OCI-LY1 (cell line): ENCODE data around the gene ASB16.
A peak's percentile ranks its signal among the peaks of the same experiment; 100 is the strongest.

Experiments used
- EZH2 ChIP-seq: fragments of 200-600 bp; sonication (generic), shearing (Covaris generic); IDR thresholded peaks from 2 replicates; pipeline ENCODE4 v1.8.0; 2017; ENCODE audit warnings: borderline replicate concordance, mixed run types, mild to moderate bottlenecking, antibody characterized with exemption, low read length, moderate library complexity, mixed read lengths
- TF ChIP-seq, protein P1 (sequence below): fragments of 200-600 bp; sonication (generic), shearing (Covaris generic); IDR thresholded peaks from 2 replicates; pipeline ENCODE4 v1.5.1; 2017; ENCODE audit warnings: mild to moderate bottlenecking, antibody characterized with exemption, low read length, moderate library complexity, mixed read lengths

DNA sequence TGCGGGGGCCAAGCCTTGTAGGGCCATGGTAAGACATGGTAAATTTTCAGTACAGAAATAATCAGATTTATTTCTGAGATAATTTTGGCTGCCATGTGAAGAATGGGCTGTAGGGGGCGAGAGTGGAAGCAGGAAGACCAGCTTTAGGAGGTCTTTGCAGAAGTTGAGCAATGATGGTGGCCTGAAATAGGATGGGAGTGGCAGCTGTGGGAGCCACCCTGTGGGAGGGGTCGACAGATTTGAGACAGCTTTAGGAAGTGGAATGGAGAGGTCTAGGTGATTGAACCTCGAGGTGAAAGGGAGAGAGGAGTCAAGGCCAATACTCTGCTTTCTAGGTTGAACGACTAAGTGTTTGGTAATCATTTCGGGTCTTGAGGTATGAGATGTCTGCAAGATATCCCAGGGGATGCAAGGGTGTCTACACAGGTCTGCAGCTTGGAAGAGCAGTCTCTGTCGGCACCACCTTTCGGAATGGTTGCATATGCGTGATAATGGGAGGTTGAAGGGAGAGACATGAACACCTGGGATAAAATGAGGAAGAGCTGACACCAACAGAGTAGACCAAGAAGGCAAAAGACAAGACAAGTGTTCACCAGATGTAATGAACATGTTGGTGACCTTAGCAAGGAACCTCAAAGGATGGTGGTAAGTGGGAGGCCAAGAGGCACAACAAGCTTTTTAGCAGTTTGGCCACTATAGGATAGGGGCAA lies 33.4 kb downstream of the ASB16 start:
- TF ChIP-seq, protein P1, sequence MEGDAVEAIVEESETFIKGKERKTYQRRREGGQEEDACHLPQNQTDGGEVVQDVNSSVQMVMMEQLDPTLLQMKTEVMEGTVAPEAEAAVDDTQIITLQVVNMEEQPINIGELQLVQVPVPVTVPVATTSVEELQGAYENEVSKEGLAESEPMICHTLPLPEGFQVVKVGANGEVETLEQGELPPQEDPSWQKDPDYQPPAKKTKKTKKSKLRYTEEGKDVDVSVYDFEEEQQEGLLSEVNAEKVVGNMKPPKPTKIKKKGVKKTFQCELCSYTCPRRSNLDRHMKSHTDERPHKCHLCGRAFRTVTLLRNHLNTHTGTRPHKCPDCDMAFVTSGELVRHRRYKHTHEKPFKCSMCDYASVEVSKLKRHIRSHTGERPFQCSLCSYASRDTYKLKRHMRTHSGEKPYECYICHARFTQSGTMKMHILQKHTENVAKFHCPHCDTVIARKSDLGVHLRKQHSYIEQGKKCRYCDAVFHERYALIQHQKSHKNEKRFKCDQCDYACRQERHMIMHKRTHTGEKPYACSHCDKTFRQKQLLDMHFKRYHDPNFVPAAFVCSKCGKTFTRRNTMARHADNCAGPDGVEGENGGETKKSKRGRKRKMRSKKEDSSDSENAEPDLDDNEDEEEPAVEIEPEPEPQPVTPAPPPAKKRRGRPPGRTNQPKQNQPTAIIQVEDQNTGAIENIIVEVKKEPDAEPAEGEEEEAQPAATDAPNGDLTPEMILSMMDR, result peak; percentile 90
- no peak for TF ChIP-seq EZH2
